Neuron (in vitro differentiated cells): ENCODE measurements around the gene STK26.

Experiments used
- H2AFZ ChIP-seq: one replicate; pipeline ENCODE4 v1.6.1; 2013; ENCODE audit warnings: low read depth, mild to moderate bottlenecking, inconsistent platforms, low read length, moderate library complexity
- H3K27me3 ChIP-seq: one replicate; pipeline ENCODE4 v1.6.1; 2013; ENCODE audit warnings: low read length; ENCODE audit not compliant: insufficient read depth
- H3K36me3 ChIP-seq: one replicate; pipeline ENCODE4 v1.6.1; 2013; ENCODE audit warnings: low read length; ENCODE audit not compliant: insufficient read depth
- H3K4me1 ChIP-seq: one replicate; pipeline ENCODE4 v1.6.1; 2013; ENCODE audit warnings: low read length; ENCODE audit not compliant: insufficient read depth
- H3K4me3 ChIP-seq: 2 replicates; pipeline ENCODE4 v1.5.1; 2013; ENCODE audit warnings: mild to moderate bottlenecking, low read length, moderate library complexity
- H3K9me3 ChIP-seq: one replicate; pipeline ENCODE4 v1.6.1; 2013; ENCODE audit warnings: low read length

Gene STK26

DNA sequence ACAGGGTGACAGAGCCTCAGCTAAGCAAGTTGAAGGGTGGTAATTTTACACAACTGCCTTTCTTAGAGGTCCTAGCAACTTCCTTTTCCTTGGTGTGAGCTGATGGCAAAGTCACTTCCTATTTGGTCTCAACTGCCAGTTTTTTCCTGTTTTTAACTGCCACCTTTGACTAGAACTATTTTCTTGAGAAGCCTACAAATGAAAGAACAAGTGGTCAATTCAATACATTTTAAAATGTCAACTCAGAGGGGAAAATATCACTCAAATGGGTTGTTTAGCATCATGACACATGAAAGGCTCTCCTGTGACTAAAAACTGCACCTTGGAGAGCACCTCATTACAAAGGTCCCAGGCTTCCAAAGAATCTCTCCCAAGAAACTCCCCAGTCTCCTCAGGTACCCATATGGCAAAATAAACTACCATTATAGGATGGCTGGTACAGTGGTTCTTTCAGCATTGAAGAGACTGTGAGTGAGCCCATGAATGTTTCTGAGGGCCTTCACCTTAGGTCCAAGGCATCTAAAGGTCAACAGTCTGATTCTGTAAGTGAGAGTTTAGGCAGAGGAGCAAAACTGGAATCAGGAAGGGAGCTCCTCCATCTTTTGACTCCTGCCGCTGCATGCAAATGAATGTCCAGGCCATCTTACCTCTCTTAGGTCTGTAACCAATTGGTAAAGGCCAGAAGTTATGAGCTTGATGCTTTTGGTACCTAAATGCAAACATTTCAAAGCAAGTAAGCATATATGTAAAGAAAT is 5.5 kb upstream of the STK26 start:
- Histone ChIP-seq H3K36me3 (no peaks in the 10 kb centered on the region), H2AFZ (no peak overlapping the region), H3K4me1 (no peaks in the 10 kb centered on the region), H3K9me3 (no peaks in the 10 kb centered on the region), H3K27me3 (peaks cover 9% of the 10 kb centered on the region), H3K4me3 (no peak overlapping the region)

DNA sequence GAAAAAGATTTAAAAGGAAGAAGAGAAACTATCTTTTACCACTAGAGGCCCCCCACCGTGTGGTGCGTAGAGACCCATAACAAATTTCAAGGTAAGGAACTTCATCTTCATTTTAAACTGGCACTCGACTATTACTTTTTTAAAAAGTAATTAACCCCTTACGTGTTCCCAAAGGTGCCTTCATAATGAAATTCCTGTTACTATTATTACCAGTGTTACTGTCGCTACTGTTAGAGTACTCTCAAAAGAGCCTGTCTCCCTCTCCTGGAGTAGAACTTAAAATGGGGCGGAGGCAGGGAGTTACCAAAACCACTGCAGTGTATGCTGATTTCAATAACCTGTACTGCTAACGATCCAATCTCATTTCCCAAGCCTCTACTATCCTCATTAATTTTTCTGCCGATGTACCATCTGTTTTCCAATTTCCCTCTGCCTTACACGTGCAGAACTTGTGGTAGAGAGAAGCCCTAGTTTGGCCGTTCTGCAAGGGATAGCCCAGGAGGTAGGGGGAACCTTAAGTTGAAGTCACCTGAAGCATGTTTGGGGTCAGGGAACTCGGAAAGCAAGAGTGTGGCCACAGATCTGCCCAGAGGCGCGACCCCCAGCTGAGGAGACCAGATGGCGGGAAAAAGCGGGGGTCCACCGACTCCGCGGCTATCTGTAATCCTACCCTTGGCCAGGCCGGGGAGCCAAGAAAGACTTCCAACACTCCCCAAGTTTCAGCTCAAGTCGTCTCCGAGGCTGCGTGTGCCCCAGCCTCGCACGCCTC is 720 bp upstream of the STK26 start:
- H3K27me3 ChIP-seq = peaks cover 11% of the 10 kb centered on the region
- peak overlapping the region; percentile 61 for H3K4me3 ChIP-seq
- no peaks in the 10 kb centered on the region for H3K9me3 ChIP-seq
- H3K36me3 ChIP-seq = no peaks in the 10 kb centered on the region
- H3K4me1 ChIP-seq = peaks cover 4% of the 10 kb centered on the region
- peak overlapping the region; percentile 74 for H2AFZ ChIP-seq

DNA sequence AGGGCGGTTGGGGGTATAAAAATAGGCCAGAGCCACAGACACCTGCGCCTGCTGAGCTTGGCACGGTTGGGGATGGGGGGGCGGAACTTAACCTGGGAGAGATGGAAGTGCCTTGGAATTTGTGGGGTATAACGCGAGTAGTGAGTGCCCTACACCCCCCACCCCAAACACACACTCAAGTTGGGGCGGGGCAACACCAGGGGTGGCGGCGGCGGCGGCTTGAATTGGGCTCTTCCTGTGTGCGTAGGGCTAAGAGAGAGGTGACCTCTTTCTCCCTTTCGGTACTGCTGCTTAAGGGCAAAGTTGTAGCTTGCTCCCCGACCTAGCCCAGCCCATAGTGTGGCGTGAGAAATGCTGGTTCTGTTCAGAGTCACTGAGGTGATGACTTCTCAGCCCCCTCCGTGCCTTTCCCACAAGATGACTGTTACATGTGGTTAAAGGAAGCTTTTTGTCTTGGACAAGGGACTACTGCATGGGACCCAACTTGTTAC is 839 bp downstream of the STK26 start:
- peak overlapping the region; percentile 61 for H3K4me3 ChIP-seq
- H3K27me3 ChIP-seq = peaks cover 6% of the 10 kb centered on the region
- peak overlapping the region; percentile 74 for H2AFZ ChIP-seq
- no peaks in the 10 kb centered on the region for H3K9me3 ChIP-seq
- peaks cover 4% of the 10 kb centered on the region for H3K4me1 ChIP-seq
- H3K36me3 ChIP-seq = no peaks in the 10 kb centered on the region

DNA sequence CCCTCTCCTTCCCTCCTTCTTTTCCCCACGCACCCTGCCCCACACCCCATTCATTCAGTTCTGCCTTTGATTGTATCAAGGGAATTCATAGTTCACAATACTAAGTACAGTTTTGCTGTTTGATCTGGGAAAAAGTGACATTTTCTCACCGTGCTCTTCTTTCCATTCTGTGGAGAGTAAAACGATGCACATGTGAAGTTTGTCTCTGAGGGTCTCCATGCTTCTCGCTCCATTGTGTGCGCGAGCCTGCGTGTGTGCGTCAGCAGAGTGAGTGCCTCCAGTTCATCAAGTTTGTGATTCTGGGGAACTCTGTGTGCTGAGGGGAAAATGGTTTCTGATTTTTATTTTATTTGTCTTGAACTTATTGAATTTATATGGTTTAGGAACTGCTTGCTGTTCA is 1.9 kb downstream of the STK26 start:
- H3K4me3 ChIP-seq = peak overlapping the region; percentile 61

DNA sequence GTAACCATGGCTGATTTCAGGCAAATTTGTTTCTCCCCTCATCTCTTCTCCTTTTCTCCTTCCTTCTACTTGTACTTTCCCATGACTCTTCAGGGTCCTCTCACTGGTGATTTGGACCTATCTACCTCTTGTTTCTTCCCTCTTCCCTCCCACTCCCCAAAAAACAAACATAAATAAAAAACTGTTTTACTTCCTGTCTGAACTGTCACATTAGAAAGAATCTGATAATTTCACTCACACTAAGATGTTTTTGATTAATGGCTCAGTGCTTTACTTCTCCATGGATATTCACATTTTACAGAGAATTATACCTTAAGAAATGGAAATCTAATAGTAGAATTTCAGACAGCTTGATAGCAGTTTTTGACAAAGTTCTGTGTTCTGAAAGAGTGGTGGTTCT is 7.2 kb downstream of the STK26 start:
- H3K36me3 ChIP-seq = no peaks in the 10 kb centered on the region
- H2AFZ ChIP-seq = no peak overlapping the region
- no peaks in the 10 kb centered on the region for H3K9me3 ChIP-seq
- no peak overlapping the region for H3K4me3 ChIP-seq
- no peaks in the 10 kb centered on the region for H3K4me1 ChIP-seq
- H3K27me3 ChIP-seq = peaks cover 6% of the 10 kb centered on the region

More for the DNA sequence above, 1.9 kb downstream of the STK26 start:
- peaks cover 4% of the 10 kb centered on the region for H3K4me1 ChIP-seq
- H2AFZ ChIP-seq = no peak overlapping the region
- H3K36me3 ChIP-seq = no peaks in the 10 kb centered on the region
- no peaks in the 10 kb centered on the region for H3K9me3 ChIP-seq
- peaks cover 6% of the 10 kb centered on the region for H3K27me3 ChIP-seq

DNA sequence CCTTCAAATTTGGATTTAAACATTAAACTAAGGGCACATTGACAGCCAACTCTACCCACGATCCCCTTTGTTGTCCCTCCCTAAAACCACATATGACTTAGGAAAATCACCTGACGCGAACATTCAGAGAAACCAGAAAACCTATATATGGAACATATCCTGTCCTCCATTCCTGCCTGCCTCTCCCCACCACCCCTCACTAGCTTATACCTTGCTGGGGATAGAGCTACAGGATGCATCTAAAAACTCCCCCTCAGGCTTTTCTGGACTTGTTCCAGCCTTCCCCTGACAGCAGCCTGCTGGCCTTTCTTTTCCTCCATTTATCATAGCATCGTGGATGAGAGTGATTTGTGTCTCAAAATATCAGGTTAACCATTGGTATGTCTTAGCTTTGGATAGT is 8.8 kb downstream of the STK26 start:
- H3K9me3 ChIP-seq = no peaks in the 10 kb centered on the region
- H3K27me3 ChIP-seq = peaks cover 2% of the 10 kb centered on the region
- no peaks in the 10 kb centered on the region for H3K36me3 ChIP-seq
- no peak overlapping the region for H3K4me3 ChIP-seq
- no peak overlapping the region for H2AFZ ChIP-seq
- H3K4me1 ChIP-seq = no peaks in the 10 kb centered on the region

DNA sequence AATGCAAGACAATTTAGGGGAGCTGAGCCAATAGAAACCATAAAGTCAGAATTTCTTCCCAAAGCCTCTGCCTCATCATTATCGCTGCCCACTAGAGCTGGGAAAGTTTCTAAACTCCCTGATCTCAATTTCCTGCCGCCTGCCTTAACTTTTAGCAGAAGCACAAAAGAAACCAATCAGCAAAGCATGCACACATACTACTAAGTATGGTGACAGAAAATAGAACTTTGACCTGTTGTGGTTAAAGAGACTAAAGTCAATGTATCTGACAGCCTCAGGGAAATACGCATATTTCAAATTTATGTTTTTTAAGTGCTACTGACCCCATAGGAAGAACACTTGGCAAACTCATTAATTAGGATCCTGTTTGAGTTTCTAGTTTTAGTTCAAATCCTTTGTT is 10.1 kb downstream of the STK26 start:
- H2AFZ ChIP-seq = no peak overlapping the region
- no peaks in the 10 kb centered on the region for H3K36me3 ChIP-seq
- peaks cover 4% of the 10 kb centered on the region for H3K4me1 ChIP-seq
- no peaks in the 10 kb centered on the region for H3K9me3 ChIP-seq
- no peaks in the 10 kb centered on the region for H3K27me3 ChIP-seq
- no peak overlapping the region for H3K4me3 ChIP-seq

DNA sequence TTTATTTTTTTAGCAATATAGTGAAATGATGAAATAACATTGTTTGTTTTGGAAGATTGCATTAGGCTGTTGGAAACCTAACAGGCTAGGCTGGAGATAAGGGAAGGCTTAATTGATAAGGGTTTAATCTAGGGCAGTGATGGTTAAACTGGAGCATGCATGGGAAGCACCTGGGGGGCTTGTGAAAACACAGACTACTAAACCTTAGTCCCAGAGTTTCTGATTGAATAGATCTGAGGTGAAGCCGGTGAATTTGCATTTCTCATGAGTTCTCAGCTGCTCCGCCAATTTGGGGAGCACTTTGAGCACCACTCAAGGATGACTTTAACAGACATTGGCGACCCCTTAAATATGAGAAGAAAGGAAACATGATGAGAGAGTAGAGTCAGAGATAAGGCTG is 11.5 kb downstream of the STK26 start:
- Histone ChIP-seq H2AFZ (no peak overlapping the region), H3K36me3 (no peaks in the 10 kb centered on the region), H3K27me3 (no peaks in the 10 kb centered on the region), H3K9me3 (no peaks in the 10 kb centered on the region), H3K4me3 (no peak overlapping the region), H3K4me1 (peaks cover 4% of the 10 kb centered on the region)

DNA sequence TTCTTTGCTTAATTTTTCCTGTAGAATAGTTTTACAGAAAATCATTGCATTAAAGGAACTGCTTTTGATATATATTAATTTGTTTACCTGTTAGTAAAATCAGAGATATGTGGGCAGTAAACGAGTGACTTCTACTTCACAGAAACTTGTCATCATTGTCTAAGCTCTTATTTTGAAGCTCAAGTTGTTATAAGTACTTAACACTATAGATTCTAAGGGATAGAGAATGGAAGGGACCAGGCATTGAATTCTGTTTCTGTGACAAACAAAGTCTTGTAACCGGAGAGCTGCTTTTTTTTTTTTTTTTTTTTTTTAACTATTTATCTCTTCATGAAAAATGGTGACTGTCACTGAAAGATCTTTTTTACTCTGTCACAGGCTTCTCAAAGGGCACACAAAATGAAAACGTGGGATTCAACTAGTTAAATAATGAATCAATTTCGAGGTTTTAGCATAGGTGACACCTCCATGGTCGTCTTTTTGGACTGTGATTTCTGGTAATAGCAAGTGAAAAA is 14.4 kb downstream of the STK26 start:
- Histone ChIP-seq H3K36me3 (no peaks in the 10 kb centered on the region), H3K4me3 (no peak overlapping the region), H2AFZ (no peak overlapping the region), H3K4me1 (peaks cover 4% of the 10 kb centered on the region), H3K9me3 (no peaks in the 10 kb centered on the region), H3K27me3 (peaks cover 6% of the 10 kb centered on the region)

DNA sequence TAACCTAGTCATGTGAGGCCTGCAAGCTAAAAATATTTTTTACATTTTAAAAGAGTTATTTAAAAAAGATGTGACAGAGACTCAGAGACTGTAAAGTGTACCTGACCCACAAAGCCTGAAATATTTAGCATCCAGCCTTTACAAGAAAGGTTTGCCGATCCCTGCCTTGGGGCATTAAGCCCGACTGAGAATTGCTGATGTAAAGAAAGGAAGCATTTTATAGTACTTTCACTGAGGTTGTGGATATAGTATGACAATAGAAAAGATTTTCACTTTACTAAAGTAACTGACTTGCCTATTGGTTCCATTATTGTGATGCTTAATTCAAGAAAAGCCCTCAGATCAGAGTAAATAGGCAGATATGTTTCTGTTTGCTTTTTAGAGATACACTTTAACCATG is 17.0 kb downstream of the STK26 start:
- Histone ChIP-seq H3K36me3 (no peaks in the 10 kb centered on the region), H3K4me3 (no peak overlapping the region), H3K4me1 (peaks cover 4% of the 10 kb centered on the region), H3K9me3 (no peaks in the 10 kb centered on the region), H3K27me3 (peaks cover 11% of the 10 kb centered on the region), H2AFZ (no peak overlapping the region)

DNA sequence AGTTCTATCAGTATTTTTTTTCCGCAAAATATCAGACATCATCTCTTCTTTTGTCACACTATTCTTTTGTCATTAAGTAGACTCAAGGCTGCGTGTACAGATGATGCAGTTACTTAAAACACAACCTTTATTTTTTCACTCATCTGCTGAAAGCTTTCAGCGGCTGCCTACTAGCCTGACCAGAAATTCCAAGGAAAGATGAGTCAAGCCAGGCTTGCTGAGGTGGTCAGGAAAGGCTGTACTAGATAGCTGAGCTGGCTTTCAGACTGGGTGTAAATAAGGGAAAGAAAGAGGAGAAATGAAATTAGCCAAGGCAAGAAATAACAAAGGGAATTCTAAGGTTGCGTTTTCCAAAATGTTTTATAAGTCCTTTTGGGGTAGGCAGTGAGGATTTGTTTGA is 17.9 kb downstream of the STK26 start:
- peaks cover 4% of the 10 kb centered on the region for H3K4me1 ChIP-seq
- no peak overlapping the region for H2AFZ ChIP-seq
- H3K27me3 ChIP-seq = peaks cover 11% of the 10 kb centered on the region
- H3K4me3 ChIP-seq = no peak overlapping the region
- no peaks in the 10 kb centered on the region for H3K9me3 ChIP-seq
- H3K36me3 ChIP-seq = no peaks in the 10 kb centered on the region

DNA sequence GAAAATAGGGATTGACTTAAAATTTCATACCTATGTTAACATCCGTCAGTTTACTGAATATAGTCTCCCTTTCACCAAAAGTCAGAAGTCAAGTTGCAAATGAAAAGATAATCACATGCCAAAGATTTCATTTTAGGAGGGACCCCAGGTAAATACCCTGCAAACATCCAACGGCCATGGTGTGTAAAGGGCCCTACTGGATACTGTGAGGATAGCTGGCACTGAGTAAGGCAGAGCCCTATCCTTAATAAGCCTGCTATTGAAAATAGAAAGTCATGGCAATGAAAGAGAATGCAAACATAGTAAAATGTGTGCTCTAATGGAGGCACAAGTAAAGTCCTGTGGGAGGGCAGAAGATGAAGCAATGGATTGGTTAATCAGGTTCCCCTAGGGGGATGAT is 20.9 kb downstream of the STK26 start:
- H3K27me3 ChIP-seq = peaks cover 11% of the 10 kb centered on the region
- no peak overlapping the region for H3K4me3 ChIP-seq
- no peak overlapping the region for H2AFZ ChIP-seq
- no peaks in the 10 kb centered on the region for H3K9me3 ChIP-seq
- no peaks in the 10 kb centered on the region for H3K36me3 ChIP-seq
- H3K4me1 ChIP-seq = no peaks in the 10 kb centered on the region

DNA sequence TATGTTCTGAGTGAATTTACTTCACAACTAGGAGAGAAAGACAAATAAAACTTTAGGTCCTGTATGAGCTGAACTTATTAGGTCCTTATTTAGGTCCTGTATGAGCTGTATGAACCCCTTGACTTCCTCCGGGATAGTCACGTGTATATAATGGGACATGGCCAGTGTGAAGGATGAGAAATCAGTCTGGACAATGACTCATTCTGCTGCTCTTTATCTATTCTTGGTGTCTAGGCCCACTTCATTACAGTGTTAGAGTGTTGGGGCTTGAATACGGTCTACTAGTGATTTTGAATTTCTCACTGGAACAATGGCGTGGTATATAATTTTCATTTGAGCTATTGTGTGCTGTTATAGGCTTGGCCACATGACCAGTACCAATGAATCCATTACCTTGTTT is 21.9 kb downstream of the STK26 start:
- no peaks in the 10 kb centered on the region for H3K4me1 ChIP-seq
- H3K27me3 ChIP-seq = peaks cover 11% of the 10 kb centered on the region
- H3K4me3 ChIP-seq = no peak overlapping the region
- no peaks in the 10 kb centered on the region for H3K9me3 ChIP-seq
- no peak overlapping the region for H2AFZ ChIP-seq
- H3K36me3 ChIP-seq = no peaks in the 10 kb centered on the region
